ENCODE results near the gene BAZ2B. TPM values are rescaled to one million over a fixed set of nuclear protein-coding genes. Genes with fewer than 3 reads are reported as not detected.

BAZ2B gene
- total RNA-seq, 1 experiment from 2014 or later = 54.9 TPM

GRCh38 chr2:159526433-159526832 lies 89.9 kb downstream of the BAZ2B start:
- H3K79me1 ChIP-seq (ENCODE audit: insufficient read depth, low read depth, low read length, poor library complexity, severe bottlenecking) = no peaks in the 10 kb centered on the region
- no peak overlapping the region for H4K5ac ChIP-seq (ENCODE audit: insufficient read length, low read depth, low read length)
- Mint-ChIP-seq H3K27ac (no peak overlapping the region), H3K9me3 (no peaks in the 10 kb centered on the region), H3K4me3 (no peak overlapping the region), H3K27me3 (ENCODE audit: low read depth) (no peaks in the 10 kb centered on the region), H3K4me1 (peaks cover 14% of the 10 kb centered on the region in 2 experiments), H3K36me3 (ENCODE audit: insufficient read depth in 1 of 3, low read depth in 3 of 3) (peaks cover 0 to 5% (median 0%) of the 10 kb centered on the region in 3 experiments; a peak in 3 of 7 replicates)
- TF ChIP-seq CTCF (conservative IDR thresholded peaks at IDR 0.05) = no peak
- no peak overlapping the region for H4K91ac ChIP-seq (ENCODE audit: insufficient read length, low read depth, low read length)
- H2BK15ac ChIP-seq (ENCODE audit: low read depth, low read length) = no peak overlapping the region
- H4K8ac ChIP-seq (replicated peaks; ENCODE audit: insufficient read length, low read depth, low read length) = no peak overlapping the region
- no peaks in the 10 kb centered on the region for H3K9me3 ChIP-seq (ENCODE audit: control insufficient read depth, low read depth, low read length)
- H3K4ac ChIP-seq (ENCODE audit: low read depth, low read length) = no peak overlapping the region
- H2AFZ ChIP-seq (ENCODE audit: low read length) = no peak overlapping the region
- no peaks in the 10 kb centered on the region; the same call in 1 of the 2 replicates for H3K4me1 ChIP-seq (ENCODE audit: insufficient read depth, low read length)
- H3T11ph ChIP-seq (ENCODE audit: low read length) = no peak overlapping the region
- no peak overlapping the region for H2BK5ac ChIP-seq (ENCODE audit: insufficient read length, low read length)
- H3K14ac ChIP-seq (ENCODE audit: insufficient read depth, low read length) = no peak overlapping the region
- whole genome bisulfite sequencing (ENCODE audit: extremely low coverage, insufficient read length, low lambda C conversion rate) = no CpG with 5 or more reads among the region's 1 CpG
- H3K23me2 ChIP-seq (ENCODE audit: insufficient read length, low read depth, low read length, poor library complexity, severe bottlenecking) = no peaks in the 10 kb centered on the region
- no peak overlapping the region for H3K56ac ChIP-seq (ENCODE audit: insufficient read length, low read depth, low read length)
- H3K79me2 ChIP-seq (ENCODE audit: insufficient read depth, low read length) = no peaks in the 10 kb centered on the region
- H3K27ac ChIP-seq (ENCODE audit: insufficient read length, low read depth, low read length) = no peak overlapping the region
- no peak overlapping the region for H3K18ac ChIP-seq (ENCODE audit: insufficient read length, low read depth, low read length)
- H3K9ac ChIP-seq (ENCODE audit: extremely low read depth, insufficient read length, low read length) = no peak overlapping the region
- H4K20me1 ChIP-seq (ENCODE audit: control insufficient read depth, insufficient read depth, insufficient read length) = no peaks in the 10 kb centered on the region
- no peaks in the 10 kb centered on the region for H3K27me3 ChIP-seq (ENCODE audit: insufficient read depth, low read length)
- no peak overlapping the region for H2BK12ac ChIP-seq (ENCODE audit: insufficient read length, low read depth, low read length)
- no peak overlapping the region for H2BK120ac ChIP-seq (ENCODE audit: low read depth, low read length, poor library complexity, severe bottlenecking)
- H2AK5ac ChIP-seq (ENCODE audit: insufficient read length, low read length) = no peak overlapping the region
- no peak for DNase-seq
- H3K23ac ChIP-seq (ENCODE audit: insufficient read length, low read depth, low read length) = no peak overlapping the region
- no peak overlapping the region for H2BK20ac ChIP-seq (ENCODE audit: low read depth, low read length, poor library complexity, severe bottlenecking)
- H3K4me2 ChIP-seq (ENCODE audit: insufficient read depth, insufficient read length, low read length) = no peak overlapping the region

All from H9 (cell line).